Activated naive CD8-positive, alpha-beta T cell treated with anti-CD3 and anti-CD28 coated beads, Interleukin-2, amount 50 U/mL, for 24 hours (primary cell): ENCODE measurements around the gene LHFPL6.

ENCODE experiments used
- ATAC-seq: fragments of 150-1000 bp; cut with Tn5 transposase; one replicate; pipeline ENCODE4 v1.10.0; 2021
- DNase-seq: peaks from one replicate; pipeline ENCODE4 v3.0.0; 2021
- H3K27ac Mint-ChIP-seq: one replicate; pipeline ENCODE4 v1.8.0; 2021; ENCODE audit warnings: mild to moderate bottlenecking, mixed read lengths
- H3K27me3 Mint-ChIP-seq: one replicate; pipeline ENCODE4 v1.8.0; 2021; ENCODE audit warnings: mixed read lengths
- H3K36me3 Mint-ChIP-seq: one replicate; pipeline ENCODE4 v1.8.0; 2021; ENCODE audit warnings: low read depth, mixed read lengths
- H3K4me1 Mint-ChIP-seq: one replicate; pipeline ENCODE4 v1.8.0; 2021; ENCODE audit warnings: mixed read lengths
- H3K4me3 Mint-ChIP-seq: one replicate; pipeline ENCODE4 v1.8.0; 2021; ENCODE audit warnings: mild to moderate bottlenecking, moderate library complexity, mixed read lengths
- H3K9me3 Mint-ChIP-seq: one replicate; pipeline ENCODE4 v1.8.0; 2021; ENCODE audit warnings: mixed read lengths

The LHFPL6 gene

DNA sequence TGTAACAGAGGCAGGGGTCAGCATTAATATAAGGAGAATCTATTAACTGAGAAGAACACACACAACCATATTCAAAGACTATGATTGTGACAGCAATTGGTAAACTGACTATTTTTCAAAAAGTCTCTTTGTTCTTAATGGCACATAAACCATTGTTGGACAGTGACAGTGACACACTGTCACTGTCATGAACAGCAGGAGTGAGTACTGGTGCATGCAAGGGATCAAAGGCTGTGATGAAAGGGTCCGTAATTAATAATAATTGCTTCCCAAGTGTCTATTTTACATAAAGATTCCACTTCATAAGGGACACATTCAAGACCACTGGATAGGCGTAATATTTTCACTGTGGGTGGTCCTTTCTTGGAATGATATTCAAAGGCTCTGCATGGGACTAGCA lies 50.7 kb downstream of the LHFPL6 start:
- ATAC-seq (no peak), DNase-seq (no peak)
- Mint-ChIP-seq H3K9me3 (no peaks in the 10 kb centered on the region), H3K4me3 (no peak overlapping the region), H3K4me1 (no peaks in the 10 kb centered on the region), H3K36me3 (no peaks in the 10 kb centered on the region), H3K27me3 (peaks cover 16% of the 10 kb centered on the region), H3K27ac (no peak overlapping the region)

- ATAC-seq = no peak
- Mint-ChIP-seq H3K9me3 (no peaks in the 10 kb centered on the region), H3K36me3 (no peaks in the 10 kb centered on the region), H3K4me3 (no peak overlapping the region), H3K27me3 (peaks cover 18% of the 10 kb centered on the region), H3K4me1 (no peaks in the 10 kb centered on the region), H3K27ac (no peak overlapping the region)
- no peak for DNase-seq
These were observed 52.1 kb downstream of the LHFPL6 start for GRCh38 chr13:39550931-39551330.

DNA sequence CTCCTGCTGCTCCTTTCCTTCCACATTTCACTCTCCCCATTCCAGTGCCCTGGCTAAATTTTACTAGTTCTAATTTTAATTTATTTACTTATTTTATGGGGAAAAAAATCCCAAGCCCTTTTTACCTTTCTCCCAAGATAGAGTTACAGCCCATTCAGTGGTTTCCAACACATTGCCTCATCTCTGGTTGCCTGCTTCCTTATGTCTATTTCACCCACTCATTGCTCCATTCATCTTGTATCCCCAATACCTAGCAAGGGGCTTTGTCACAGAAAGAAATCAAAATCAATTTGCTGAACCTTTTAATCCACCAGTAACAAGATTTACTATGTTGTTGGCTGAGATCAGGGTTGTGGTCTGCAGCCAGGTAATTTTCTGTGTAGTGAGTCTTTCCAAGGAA lies 55.9 kb downstream of the LHFPL6 start:
- ATAC-seq (no peak), DNase-seq (no peak)
- Mint-ChIP-seq H3K4me3 (no peak overlapping the region), H3K9me3 (no peaks in the 10 kb centered on the region), H3K4me1 (no peaks in the 10 kb centered on the region), H3K36me3 (no peaks in the 10 kb centered on the region), H3K27me3 (peaks cover 16% of the 10 kb centered on the region), H3K27ac (no peak overlapping the region)

- Mint-ChIP-seq H3K36me3 (no peaks in the 10 kb centered on the region), H3K27ac (no peak overlapping the region), H3K27me3 (peaks cover 3% of the 10 kb centered on the region), H3K4me1 (no peaks in the 10 kb centered on the region), H3K9me3 (no peaks in the 10 kb centered on the region), H3K4me3 (no peak overlapping the region)
- ATAC-seq = no peak
- no peak for DNase-seq
These were observed 60.6 kb downstream of the LHFPL6 start for GRCh38 chr13:39542361-39542760.

- no peak overlapping the region for H3K4me3 Mint-ChIP-seq
- H3K4me1 Mint-ChIP-seq = no peaks in the 10 kb centered on the region
- no peaks in the 10 kb centered on the region for H3K9me3 Mint-ChIP-seq
- no peak overlapping the region for H3K27ac Mint-ChIP-seq
- no peaks in the 10 kb centered on the region for H3K36me3 Mint-ChIP-seq
- DNase-seq (no peak), ATAC-seq (no peak)
- H3K27me3 Mint-ChIP-seq = peaks cover 5% of the 10 kb centered on the region
These were observed 61.9 kb downstream of the LHFPL6 start for GRCh38 chr13:39540929-39541605.

DNA sequence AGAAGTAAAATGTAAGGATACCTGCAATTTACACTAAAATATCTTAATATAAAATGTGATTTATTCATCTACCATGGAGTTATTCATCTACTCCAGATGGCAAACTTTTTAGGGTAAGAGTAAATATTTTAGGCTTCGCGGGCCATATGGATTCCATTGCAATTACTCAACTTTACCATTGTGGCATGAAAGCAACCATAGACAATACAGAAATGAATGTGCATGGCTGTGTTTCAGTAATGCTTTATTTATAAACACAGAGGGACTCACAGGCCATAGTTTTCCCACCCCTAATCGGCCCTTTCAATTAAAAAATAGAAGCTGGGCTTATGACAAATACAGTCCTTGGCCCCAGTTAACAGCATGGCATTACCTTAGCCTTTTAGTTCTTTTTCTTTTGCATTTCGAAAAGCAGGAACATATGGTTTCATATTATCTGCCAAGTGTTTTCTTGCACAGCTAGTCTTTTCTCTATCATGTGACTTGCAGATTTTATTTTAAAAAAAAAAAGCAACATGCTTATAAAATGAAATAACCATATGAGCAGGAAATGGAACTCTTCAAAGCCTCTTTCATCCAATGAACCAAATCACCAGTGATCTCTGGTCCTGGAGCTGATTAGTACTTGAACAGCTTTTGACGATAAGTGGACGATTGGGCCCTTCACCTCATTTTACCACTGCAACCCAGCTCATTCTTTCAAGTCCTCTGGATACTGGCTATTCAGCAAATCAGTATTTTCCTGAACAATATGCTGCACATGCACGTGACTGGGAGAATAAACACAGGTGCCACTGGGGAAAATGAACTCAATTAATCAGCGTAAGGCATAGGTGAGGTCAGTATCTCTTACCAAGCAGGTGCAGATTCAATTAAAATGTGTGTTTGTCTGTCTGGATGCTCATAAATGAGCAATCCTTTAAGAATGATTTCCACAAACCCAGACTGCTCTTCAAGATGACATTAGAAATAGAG lies 63.9 kb downstream of the LHFPL6 start:
- no peak overlapping the region for H3K27ac Mint-ChIP-seq
- H3K4me1 Mint-ChIP-seq = no peaks in the 10 kb centered on the region
- no peak for DNase-seq
- no peaks in the 10 kb centered on the region for H3K9me3 Mint-ChIP-seq
- no peak overlapping the region for H3K4me3 Mint-ChIP-seq
- no peak for ATAC-seq
- no peaks in the 10 kb centered on the region for H3K36me3 Mint-ChIP-seq
- H3K27me3 Mint-ChIP-seq = peaks cover 5% of the 10 kb centered on the region

DNA sequence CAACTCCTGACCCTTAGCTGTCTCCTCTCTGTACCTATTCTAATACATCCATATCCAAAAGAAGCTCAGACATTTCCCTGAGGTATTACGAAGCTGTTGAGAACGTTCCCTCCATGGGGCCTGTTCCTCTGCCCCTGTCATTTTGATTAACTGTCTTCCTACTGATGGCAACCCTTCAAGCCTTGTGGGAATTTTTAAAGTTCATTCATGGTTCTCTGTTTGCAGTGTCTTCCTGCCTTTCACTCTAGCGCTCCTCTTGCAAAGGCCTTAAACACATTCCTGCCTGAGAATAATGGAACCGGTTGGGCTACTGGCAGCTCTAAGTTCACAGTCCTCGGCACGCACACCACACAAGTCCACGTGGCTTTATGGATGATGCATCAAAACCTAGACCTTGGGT lies 66.1 kb downstream of the LHFPL6 start:
- no peaks in the 10 kb centered on the region for H3K36me3 Mint-ChIP-seq
- H3K9me3 Mint-ChIP-seq = no peaks in the 10 kb centered on the region
- peaks cover 8% of the 10 kb centered on the region for H3K27me3 Mint-ChIP-seq

DNA sequence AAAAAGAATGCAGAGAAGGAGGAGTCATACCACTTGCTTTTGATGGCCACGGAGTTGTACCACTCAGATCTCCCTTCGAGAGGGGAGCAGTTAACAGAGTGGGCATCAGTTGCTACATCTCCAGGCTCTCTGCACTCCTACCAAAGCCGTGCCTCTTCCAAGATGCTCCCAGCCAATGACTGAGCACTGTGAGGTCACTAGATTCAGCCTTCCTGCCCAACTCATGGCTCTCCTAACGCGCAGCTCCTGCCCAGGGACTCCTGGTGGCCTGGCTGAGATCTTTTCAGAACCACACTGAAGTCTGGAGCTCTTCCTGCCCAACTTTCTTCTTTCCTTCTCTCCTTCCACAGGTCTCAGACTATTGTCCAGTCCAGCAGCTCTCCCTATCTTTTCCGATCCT lies 66.7 kb downstream of the LHFPL6 start:
- DNase-seq (no peak), ATAC-seq (no peak)
- Mint-ChIP-seq H3K9me3 (no peaks in the 10 kb centered on the region), H3K4me1 (no peaks in the 10 kb centered on the region), H3K36me3 (no peaks in the 10 kb centered on the region), H3K4me3 (no peak overlapping the region), H3K27me3 (peaks cover 8% of the 10 kb centered on the region), H3K27ac (no peak overlapping the region)

More for the DNA sequence above, 66.1 kb downstream of the LHFPL6 start:
- ATAC-seq (no peak), DNase-seq (no peak)
- Mint-ChIP-seq H3K4me3 (no peak overlapping the region), H3K27ac (no peak overlapping the region), H3K4me1 (no peaks in the 10 kb centered on the region)

- Mint-ChIP-seq H3K9me3 (no peaks in the 10 kb centered on the region), H3K27me3 (peaks cover 8% of the 10 kb centered on the region), H3K36me3 (no peaks in the 10 kb centered on the region), H3K4me3 (no peak overlapping the region), H3K4me1 (no peaks in the 10 kb centered on the region), H3K27ac (no peak overlapping the region)
- DNase-seq (no peak), ATAC-seq (no peak)
These were observed 69.3 kb downstream of the LHFPL6 start for GRCh38 chr13:39533651-39534150.

GRCh38 chr13:39531646-39532045 lies 71.3 kb downstream of the LHFPL6 start:
- ATAC-seq = no peak
- H3K9me3 Mint-ChIP-seq = no peaks in the 10 kb centered on the region
- H3K27ac Mint-ChIP-seq = no peak overlapping the region
- no peaks in the 10 kb centered on the region for H3K4me1 Mint-ChIP-seq
- no peaks in the 10 kb centered on the region for H3K36me3 Mint-ChIP-seq
- DNase-seq = no peak
- peaks cover 8% of the 10 kb centered on the region for H3K27me3 Mint-ChIP-seq
- no peak overlapping the region for H3K4me3 Mint-ChIP-seq

GRCh38 chr13:39530916-39531315 lies 72.1 kb downstream of the LHFPL6 start:
- H3K27me3 Mint-ChIP-seq = peaks cover 5% of the 10 kb centered on the region
- no peaks in the 10 kb centered on the region for H3K9me3 Mint-ChIP-seq
- no peak overlapping the region for H3K4me3 Mint-ChIP-seq
- no peaks in the 10 kb centered on the region for H3K36me3 Mint-ChIP-seq
- H3K4me1 Mint-ChIP-seq = no peaks in the 10 kb centered on the region
- H3K27ac Mint-ChIP-seq = no peak overlapping the region
- no peak for DNase-seq
- ATAC-seq = no peak

GRCh38 chr13:39528661-39528980 lies 74.4 kb downstream of the LHFPL6 start:
- Mint-ChIP-seq H3K9me3 (no peaks in the 10 kb centered on the region), H3K36me3 (no peaks in the 10 kb centered on the region), H3K27me3 (peaks cover 5% of the 10 kb centered on the region), H3K4me3 (no peak overlapping the region), H3K27ac (no peak overlapping the region), H3K4me1 (no peaks in the 10 kb centered on the region)
- DNase-seq = no peak
- no peak for ATAC-seq

DNA sequence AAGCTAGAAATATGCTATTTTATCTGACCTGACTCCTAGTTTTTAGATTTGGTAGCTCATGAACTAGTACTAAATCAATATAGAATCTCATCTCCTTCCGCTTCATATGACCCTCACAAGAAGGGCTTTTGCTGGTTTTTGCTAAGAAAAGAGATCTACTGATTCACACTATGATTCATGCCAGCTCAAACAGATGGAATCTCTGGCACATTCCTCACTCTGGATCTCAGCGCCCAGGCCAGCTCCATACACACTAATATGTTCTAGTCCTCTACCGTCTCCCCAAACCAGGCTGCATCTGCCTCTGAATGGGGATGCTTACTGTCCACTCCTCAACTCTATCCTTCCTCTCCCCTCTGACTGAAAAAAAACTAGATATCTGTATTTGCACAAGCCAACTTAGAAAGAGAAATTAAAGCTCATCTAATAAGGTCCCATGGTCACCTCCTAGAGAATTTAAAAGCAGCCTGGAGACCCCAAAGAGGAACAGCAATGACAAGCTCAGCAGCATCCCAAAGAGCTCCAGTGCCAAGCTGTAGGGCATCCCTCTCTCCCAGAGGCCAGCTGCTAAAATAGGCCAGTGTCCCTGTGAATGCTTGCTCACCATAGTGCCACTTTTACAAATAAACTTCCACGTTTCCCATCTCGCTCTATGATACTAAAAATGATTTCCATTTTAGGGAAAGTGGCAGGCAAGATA lies 74.9 kb downstream of the LHFPL6 start:
- Mint-ChIP-seq H3K27me3 (peaks cover 5% of the 10 kb centered on the region), H3K4me1 (no peaks in the 10 kb centered on the region), H3K4me3 (no peak overlapping the region), H3K36me3 (no peaks in the 10 kb centered on the region), H3K27ac (no peak overlapping the region), H3K9me3 (no peaks in the 10 kb centered on the region)
- DNase-seq (no peak), ATAC-seq (no peak)

GRCh38 chr13:39527301-39527700 lies 75.7 kb downstream of the LHFPL6 start:
- no peak overlapping the region for H3K27ac Mint-ChIP-seq
- DNase-seq (no peak), ATAC-seq (no peak)
- H3K4me1 Mint-ChIP-seq = no peaks in the 10 kb centered on the region
- peaks cover 4% of the 10 kb centered on the region for H3K27me3 Mint-ChIP-seq
- no peaks in the 10 kb centered on the region for H3K36me3 Mint-ChIP-seq
- no peaks in the 10 kb centered on the region for H3K9me3 Mint-ChIP-seq
- no peak overlapping the region for H3K4me3 Mint-ChIP-seq

GRCh38 chr13:39526499-39526898 lies 76.5 kb downstream of the LHFPL6 start:
- no peaks in the 10 kb centered on the region for H3K4me1 Mint-ChIP-seq
- ATAC-seq (no peak), DNase-seq (no peak)
- no peaks in the 10 kb centered on the region for H3K9me3 Mint-ChIP-seq
- H3K4me3 Mint-ChIP-seq = no peak overlapping the region
- H3K27me3 Mint-ChIP-seq = peaks cover 2% of the 10 kb centered on the region
- no peak overlapping the region for H3K27ac Mint-ChIP-seq
- H3K36me3 Mint-ChIP-seq = no peaks in the 10 kb centered on the region
